Vagina (tissue), 2 donors: ENCODE data around the gene ZNF771. TPM values are rescaled to one million over a fixed set of nuclear protein-coding genes. Genes with fewer than 3 reads are reported as not detected.

Experiments
- DNase-seq, 2 donors: peaks; one replicate each; pipeline ENCODE4 v3.0.0-alpha.2; 2017; ENCODE audit errors: extremely low spot score in 2 of 2
- H3K27ac ChIP-seq: fragments of 200-600 bp; sonication (generic); one replicate; pipeline ENCODE4 v1.5.1; 2019
- H3K27me3 ChIP-seq: fragments of 200-600 bp; sonication (generic); one replicate; pipeline ENCODE4 v1.5.1; 2019
- H3K36me3 ChIP-seq, 2 donors: fragments of 200-600 bp; sonication (generic); one replicate each; pipeline ENCODE4 v1.5.1; 2017 to 2019
- H3K4me1 ChIP-seq: fragments of 200-600 bp; sonication (generic); one replicate; pipeline ENCODE4 v1.5.1; 2019
- H3K4me3 ChIP-seq, 2 donors: fragments of 200-600 bp; sonication (generic); 1 replicate in 1 of 2; 2 replicates in 1 of 2; pipeline ENCODE4 v1.5.1; 2016 to 2019
- H3K9me3 ChIP-seq: fragments of 200-600 bp; sonication (generic); one replicate; pipeline ENCODE4 v1.5.1; 2019
- CTCF ChIP-seq, 3 experiments: fragments of 450-650 bp in 2 of 3; fragments of 200-600 bp in 1 of 3; sonication (generic) in 1 of 3; IDR thresholded peaks; one replicate each; pipeline ENCODE4 v1.5.1; 2017 to 2019; ENCODE audit warnings: antibody characterized with exemption in 3 of 3, mild to moderate bottlenecking in 2 of 3, moderate library complexity in 2 of 3
- POLR2A ChIP-seq, 2 donors: fragments of 450-650 bp; IDR thresholded peaks; one replicate each; pipeline ENCODE4 v1.6.1; 2017; ENCODE audit warnings: antibody characterized with exemption in 2 of 2, mild to moderate bottlenecking in 2 of 2, moderate library complexity in 2 of 2
- POLR2AphosphoS5 ChIP-seq, 2 donors: sonication (generic); formaldehyde crosslinking; IDR thresholded peaks; one replicate each; pipeline ENCODE4 v1.9.0; 2017; ENCODE audit warnings: antibody characterized with exemption in 2 of 2, mild to moderate bottlenecking in 2 of 2, low read depth in 1 of 2; ENCODE audit not compliant: insufficient read depth in 1 of 2
- intact Hi-C: fragments of 100-400 bp; cut with DNase I; formaldehyde crosslinking; loops from one replicate; pipeline ENCODE4 v1.15.1; 2023
- total RNA-seq: library from RNA; depleted of rRNA; stranded (reverse); fragments of >200 nt; gene quantifications from one replicate; pipeline ENCODE4 v1.2.3, GENCODE V29; 2016

Gene ZNF771
- total RNA-seq = 42.7 TPM

GRCh38 chr16:30407102-30407803 lies at the start of gene ZNF771:
TSS of gene ZNF771 (plus strand) at chr16:30407606. CDS start at chr16:30408054, 448 bp downstream.
- H3K27ac ChIP-seq = peak within 1 kb of the TSS; percentile 79
- H3K9me3 ChIP-seq = no peaks in the 10 kb centered on the region
- intact Hi-C loops = loop anchor here (10.0 kb wide), 1 partner anchor 342 kb away; the partner anchor contains the start of gene ALDOA
- H3K27me3 ChIP-seq = no peaks in the 10 kb centered on the region
- peaks cover 28% of the 10 kb centered on the region for H3K4me1 ChIP-seq
- peak within 1 kb of the TSS; percentile 73 to 74 for H3K4me3 ChIP-seq
- TF ChIP-seq POLR2A (IDR thresholded peaks at IDR 0.05) (peak in 1 of 2 donors; percentile 27), POLR2AphosphoS5 (IDR thresholded peaks at IDR 0.05; ENCODE audit: insufficient read depth in 1 of 2, low read depth in 1 of 2) (peak; percentile 67 to 93), CTCF (IDR thresholded peaks at IDR 0.05) (no peak)
- no peak for DNase-seq
- H3K36me3 ChIP-seq = peaks cover 0 to 5% of the 10 kb centered on the region in 2 donors

- intact Hi-C loops = no loop called here
- no peak overlapping the region for H3K4me3 ChIP-seq
- peaks cover 34% of the 10 kb centered on the region for H3K4me1 ChIP-seq
- peaks cover 0 to 33% of the 10 kb centered on the region in 2 donors for H3K36me3 ChIP-seq
- TF ChIP-seq POLR2AphosphoS5 (IDR thresholded peaks at IDR 0.05; ENCODE audit: insufficient read depth in 1 of 2, low read depth in 1 of 2) (no peak), CTCF (IDR thresholded peaks at IDR 0.05) (no peak), POLR2A (IDR thresholded peaks at IDR 0.05) (no peak)
- H3K27me3 ChIP-seq = no peaks in the 10 kb centered on the region
- no peak overlapping the region for H3K27ac ChIP-seq
- no peak for DNase-seq
- no peaks in the 10 kb centered on the region for H3K9me3 ChIP-seq
Measured at GRCh38 chr16:30357715-30358576, 49.5 kb upstream of the ZNF771 start.

- TF ChIP-seq CTCF (IDR thresholded peaks at IDR 0.05) = no peak
- TF ChIP-seq POLR2AphosphoS5 (IDR thresholded peaks at IDR 0.05; ENCODE audit: insufficient read depth in 1 of 2, low read depth in 1 of 2) = no peak
- TF ChIP-seq POLR2A (IDR thresholded peaks at IDR 0.05) = no peak
- H3K36me3 ChIP-seq = peaks cover 0 to 27% of the 10 kb centered on the region in 2 donors
- H3K27me3 ChIP-seq = no peaks in the 10 kb centered on the region
- no peak overlapping the region for H3K4me3 ChIP-seq
- intact Hi-C loops = no loop called here
- H3K4me1 ChIP-seq = peaks cover 28% of the 10 kb centered on the region
- no peak for DNase-seq
- no peaks in the 10 kb centered on the region for H3K9me3 ChIP-seq
- H3K27ac ChIP-seq = no peak overlapping the region
Measured at GRCh38 chr16:30358577-30358936, 48.8 kb upstream of the ZNF771 start.

- peak in 1 of 2 donors; percentile 85 for DNase-seq
- H3K4me3 ChIP-seq = no peak overlapping the region
- no peak overlapping the region for H3K27ac ChIP-seq
- intact Hi-C loops = no loop called here
- H3K27me3 ChIP-seq = no peaks in the 10 kb centered on the region
- H3K4me1 ChIP-seq = peaks cover 22% of the 10 kb centered on the region
- H3K36me3 ChIP-seq = peaks cover 0 to 25% of the 10 kb centered on the region in 2 donors
- H3K9me3 ChIP-seq = no peaks in the 10 kb centered on the region
- TF ChIP-seq POLR2AphosphoS5 (IDR thresholded peaks at IDR 0.05; ENCODE audit: insufficient read depth in 1 of 2, low read depth in 1 of 2) = no peak
- TF ChIP-seq CTCF (IDR thresholded peaks at IDR 0.05) = no peak
- no peak for TF ChIP-seq POLR2A (IDR thresholded peaks at IDR 0.05)
Measured at GRCh38 chr16:30358990-30359870, 48.2 kb upstream of the ZNF771 start.
